Inflammatory macrophage (primary cell): ENCODE data around the gene UGT1A3.

Experiments
- DNase-seq, 2 donors: peaks; one replicate each; pipeline ENCODE4 v3.0.0-alpha.2; 2020 to 2022

Gene UGT1A3

GRCh38 chr2:233798335-233799086, 69.7 kb downstream of the UGT1A3 start:
- no peak for DNase-seq

- DNase-seq, result no peak
Observed at GRCh38 chr2:233799087-233799665, 70.3 kb downstream of the UGT1A3 start.

GRCh38 chr2:233799716-233800115, 70.9 kb downstream of the UGT1A3 start:
- no peak for DNase-seq

GRCh38 chr2:233800208-233800607, 71.4 kb downstream of the UGT1A3 start:
- DNase-seq, result no peak

- DNase-seq, result no peak
Observed at GRCh38 chr2:233801357-233802131, 72.7 kb downstream of the UGT1A3 start.

GRCh38 chr2:233802132-233802815, 73.4 kb downstream of the UGT1A3 start:
- no peak for DNase-seq

GRCh38 chr2:233803292-233803911, 74.6 kb downstream of the UGT1A3 start:
- DNase-seq, result no peak

- no peak for DNase-seq
Observed at GRCh38 chr2:233803994-233804393, 75.2 kb downstream of the UGT1A3 start.

GRCh38 chr2:233807215-233807865, 78.5 kb downstream of the UGT1A3 start:
- no peak for DNase-seq

GRCh38 chr2:233807966-233808935, 79.4 kb downstream of the UGT1A3 start:
- no peak for DNase-seq

GRCh38 chr2:233810385-233810784, 81.5 kb downstream of the UGT1A3 start:
- no peak for DNase-seq

- no peak for DNase-seq
Observed at GRCh38 chr2:233811087-233811486, 82.2 kb downstream of the UGT1A3 start.

GRCh38 chr2:233811732-233812131, 82.9 kb downstream of the UGT1A3 start:
- no peak for DNase-seq

GRCh38 chr2:233813236-233814055, 84.6 kb downstream of the UGT1A3 start:
- no peak for DNase-seq

GRCh38 chr2:233814056-233814835, 85.4 kb downstream of the UGT1A3 start:
- no peak for DNase-seq

GRCh38 chr2:233815861-233816260, 87.0 kb downstream of the UGT1A3 start:
- no peak for DNase-seq

- DNase-seq, result no peak
Observed at GRCh38 chr2:233816334-233816733, 87.5 kb downstream of the UGT1A3 start.

GRCh38 chr2:233816771-233817170, 87.9 kb downstream of the UGT1A3 start:
- no peak for DNase-seq

- no peak for DNase-seq
Observed at GRCh38 chr2:233817361-233817911, 88.6 kb downstream of the UGT1A3 start.
